Activated T-cell treated with anti-CD3 and anti-CD28 coated beads, Interleukin-2, amount 50 U/mL, for 48 hours (primary cell): ENCODE results near the gene TWSG1.

Experiments
- DNase-seq, 2 experiments: peaks; one replicate each; pipeline ENCODE4 v3.0.0-alpha.2; 2020

Gene TWSG1

DNA sequence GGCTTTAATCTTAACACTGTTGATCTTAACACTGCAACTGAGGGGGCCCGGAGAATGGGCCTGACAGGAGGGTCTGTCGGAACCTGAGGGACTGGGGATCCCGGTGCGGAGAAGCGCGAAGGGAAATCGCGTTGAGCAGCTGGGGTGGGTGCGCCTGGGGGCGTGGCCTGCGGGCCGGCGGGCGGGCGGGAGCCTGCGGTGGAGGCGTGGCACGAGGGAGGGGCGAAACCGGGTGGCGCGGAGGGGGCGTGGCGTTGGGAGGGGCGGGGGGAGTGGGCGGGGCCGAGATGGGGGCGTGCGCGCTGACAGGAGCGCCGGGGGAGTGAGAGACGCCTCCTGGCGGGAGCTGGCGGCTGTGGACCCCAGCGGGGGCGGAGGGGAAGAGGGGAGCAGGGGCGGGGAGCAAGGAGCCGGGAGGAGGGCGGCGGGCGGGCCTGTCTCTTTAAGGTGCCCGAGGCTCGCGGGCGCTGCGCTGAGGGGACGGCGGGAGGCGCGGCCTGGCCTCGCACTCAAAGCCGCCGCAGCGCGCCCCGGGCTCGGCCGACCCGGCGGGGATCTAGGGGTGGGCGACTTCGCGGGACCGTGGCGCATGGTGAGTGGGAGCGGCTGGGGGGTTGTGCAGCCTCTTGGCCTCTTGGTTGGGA lies at the start of gene TWSG1:
TWSG1 (plus strand) TSS at position 445 of the 644 bp plus-strand sequence. CDS start 2,457 bp downstream, outside the sequence.
- peak; percentile 92 to 93 for DNase-seq

DNA sequence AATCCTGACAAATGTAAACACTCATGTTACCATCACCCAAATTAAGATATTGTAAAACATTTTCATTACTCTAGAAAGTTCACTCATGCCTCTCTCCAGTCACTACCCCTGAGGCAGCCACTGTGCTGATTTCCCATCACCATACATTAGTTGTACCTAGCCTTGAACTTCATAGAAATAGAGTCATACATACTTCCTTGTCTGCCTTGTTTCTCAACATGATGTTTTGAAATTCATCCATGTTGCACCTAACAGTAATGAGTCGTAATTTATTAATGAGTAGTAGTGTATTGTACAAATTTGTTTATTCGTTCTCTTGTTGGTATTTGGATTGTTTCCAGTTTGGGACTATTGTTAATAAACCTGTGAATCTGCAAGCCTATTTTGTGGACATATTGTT lies 49.0 kb upstream of the TWSG1 start:
- DNase-seq, result no peak

DNA sequence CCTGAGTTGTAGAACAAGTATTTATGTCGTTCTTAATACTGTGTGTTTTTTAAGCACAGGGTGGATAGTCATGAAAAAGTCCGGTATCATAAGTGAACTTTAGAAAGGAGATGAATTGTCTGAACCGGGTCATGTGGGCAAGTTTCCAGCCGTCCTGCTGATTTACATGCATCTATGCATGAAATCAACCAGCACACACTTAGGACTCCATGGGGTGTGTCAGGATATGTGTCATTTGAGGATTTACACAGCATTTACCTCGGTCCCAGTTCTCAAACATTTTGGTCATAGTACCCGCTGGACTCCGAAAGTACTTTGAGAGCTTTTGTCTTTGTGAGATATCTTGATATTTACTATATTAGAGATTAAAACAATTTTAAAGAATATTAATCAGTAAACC lies 47.5 kb upstream of the TWSG1 start:
- no peak for DNase-seq

DNA sequence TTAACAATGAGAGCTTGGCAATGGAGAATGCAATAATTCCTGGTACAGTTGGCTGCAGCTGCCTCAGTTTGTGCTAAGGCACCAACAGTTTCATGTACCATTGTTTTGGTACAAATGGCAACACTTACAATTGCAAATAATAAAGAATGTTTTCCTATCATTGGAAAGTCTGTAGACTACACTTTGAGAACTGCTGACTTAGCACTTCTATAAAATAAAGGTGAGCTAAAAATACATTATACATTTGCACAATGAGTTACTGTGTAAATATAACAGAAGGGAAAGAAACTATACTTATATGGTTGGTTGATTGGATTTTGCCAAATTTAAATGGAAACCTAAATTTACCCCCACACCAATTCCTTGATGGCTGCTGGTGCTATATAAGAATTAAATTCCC lies 44.9 kb upstream of the TWSG1 start:
- no peak for DNase-seq

DNA sequence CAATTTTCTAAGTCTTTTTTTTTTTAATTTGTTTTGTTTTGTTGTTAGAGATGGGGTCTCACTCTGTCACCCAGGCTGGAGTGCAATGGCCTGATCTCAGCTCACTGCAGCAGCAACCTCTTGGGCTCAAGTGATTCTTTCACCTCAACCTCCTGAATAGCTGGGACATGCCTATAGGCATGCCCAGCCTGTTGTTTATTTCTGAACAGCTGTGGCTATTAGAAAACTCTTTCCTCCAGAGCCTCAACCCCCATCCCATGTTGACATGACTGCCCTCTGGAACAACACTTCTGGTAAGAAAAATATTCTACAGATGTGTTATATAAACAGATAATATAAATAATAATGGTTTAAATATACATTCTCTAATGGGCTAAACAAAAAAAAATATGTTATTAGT lies 44.4 kb upstream of the TWSG1 start:
- no peak for DNase-seq

DNA sequence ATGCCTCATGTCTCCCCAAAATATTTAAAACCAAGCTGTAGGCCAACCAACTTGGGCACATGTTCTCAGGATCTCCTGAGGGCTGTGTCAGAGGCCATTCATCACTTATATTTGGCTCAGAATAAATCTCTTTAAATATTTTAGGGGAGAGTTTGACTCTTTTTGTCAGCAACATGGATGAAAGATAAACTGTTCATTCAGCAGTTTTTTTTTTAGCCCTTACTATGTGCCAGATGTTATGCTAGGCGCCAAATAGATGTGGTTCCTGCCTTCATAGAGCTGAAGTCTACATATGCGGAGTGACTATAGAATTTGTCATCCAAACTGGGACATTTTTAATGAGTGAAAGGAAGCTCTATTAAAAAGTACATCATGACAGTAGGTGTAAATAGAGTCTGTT lies 42.5 kb upstream of the TWSG1 start:
- DNase-seq, result no peak

DNA sequence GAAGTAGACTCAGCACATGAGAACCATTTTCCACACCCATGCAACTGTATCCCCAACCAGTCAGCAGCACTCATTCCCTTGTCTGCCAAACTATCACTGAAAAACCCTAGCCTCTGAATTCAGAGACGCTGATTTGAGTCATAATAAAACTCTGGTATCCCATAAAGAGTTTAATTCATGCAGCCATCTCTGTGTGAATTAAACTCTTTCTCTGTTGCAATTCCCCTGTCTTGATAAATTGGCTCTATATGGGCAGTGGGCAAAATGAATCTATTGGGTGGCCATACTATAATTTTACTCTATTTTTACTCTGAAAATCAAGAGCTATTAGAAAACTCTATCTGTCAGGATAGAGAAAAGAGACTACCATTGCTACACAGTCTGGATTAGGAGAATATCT lies 40.6 kb upstream of the TWSG1 start:
- DNase-seq, result no peak

DNA sequence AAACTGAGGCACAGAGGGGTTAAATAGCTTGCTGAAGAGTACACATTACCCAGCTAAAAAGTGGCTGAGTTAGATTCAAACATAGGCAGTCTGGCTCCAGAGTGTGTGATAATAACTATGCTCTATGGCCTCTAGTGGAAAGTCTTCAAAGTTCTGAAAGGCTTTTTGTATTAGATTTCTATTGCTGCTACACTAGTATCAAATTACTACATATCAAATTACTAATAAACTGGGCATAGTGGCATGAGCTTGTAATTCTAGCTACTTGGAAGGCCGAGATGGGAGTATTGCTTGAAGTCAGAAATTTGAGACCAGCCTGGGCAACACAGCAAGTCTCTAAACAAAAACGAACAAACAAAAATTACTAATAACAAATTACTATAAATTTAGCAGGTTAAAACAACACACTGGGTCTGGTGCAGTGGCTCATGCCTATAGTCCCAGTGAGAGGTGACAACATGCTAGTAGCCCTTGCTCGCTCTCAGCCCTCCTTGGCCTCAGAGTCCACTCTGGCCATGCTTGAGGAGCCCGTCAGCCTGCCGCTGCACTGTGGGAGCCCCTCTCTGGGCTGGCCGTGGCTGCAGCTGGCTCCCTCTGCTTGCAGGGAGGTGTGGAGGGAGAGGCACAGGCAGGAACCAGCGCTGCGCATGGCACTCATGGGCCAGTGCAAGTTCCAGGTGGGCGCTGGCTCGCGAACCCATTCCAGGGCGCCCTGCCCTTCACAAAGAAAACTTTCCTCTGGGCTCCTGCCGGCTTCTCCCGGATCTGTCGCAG lies 38.2 kb upstream of the TWSG1 start:
- no peak for DNase-seq

DNA sequence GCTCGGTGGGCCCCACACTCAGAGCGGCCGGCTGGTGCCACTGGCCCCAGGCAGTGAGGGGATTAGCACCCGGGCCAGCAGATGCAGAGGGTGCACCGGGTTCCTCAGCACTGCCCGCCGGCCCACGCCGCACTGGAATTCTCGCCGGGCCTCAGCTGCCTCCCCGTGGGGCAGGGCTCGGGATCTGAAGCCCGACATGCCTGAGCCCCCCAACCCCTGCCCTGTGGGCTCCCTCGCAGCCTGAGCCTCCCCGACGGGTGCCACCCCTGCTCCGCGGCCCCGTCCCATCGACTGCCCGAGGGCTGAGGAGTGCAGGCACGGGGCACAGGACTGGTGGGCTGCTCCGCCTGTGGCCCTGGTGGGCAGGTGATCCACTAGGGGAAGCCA lies 37.6 kb upstream of the TWSG1 start:
- no peak for DNase-seq

DNA sequence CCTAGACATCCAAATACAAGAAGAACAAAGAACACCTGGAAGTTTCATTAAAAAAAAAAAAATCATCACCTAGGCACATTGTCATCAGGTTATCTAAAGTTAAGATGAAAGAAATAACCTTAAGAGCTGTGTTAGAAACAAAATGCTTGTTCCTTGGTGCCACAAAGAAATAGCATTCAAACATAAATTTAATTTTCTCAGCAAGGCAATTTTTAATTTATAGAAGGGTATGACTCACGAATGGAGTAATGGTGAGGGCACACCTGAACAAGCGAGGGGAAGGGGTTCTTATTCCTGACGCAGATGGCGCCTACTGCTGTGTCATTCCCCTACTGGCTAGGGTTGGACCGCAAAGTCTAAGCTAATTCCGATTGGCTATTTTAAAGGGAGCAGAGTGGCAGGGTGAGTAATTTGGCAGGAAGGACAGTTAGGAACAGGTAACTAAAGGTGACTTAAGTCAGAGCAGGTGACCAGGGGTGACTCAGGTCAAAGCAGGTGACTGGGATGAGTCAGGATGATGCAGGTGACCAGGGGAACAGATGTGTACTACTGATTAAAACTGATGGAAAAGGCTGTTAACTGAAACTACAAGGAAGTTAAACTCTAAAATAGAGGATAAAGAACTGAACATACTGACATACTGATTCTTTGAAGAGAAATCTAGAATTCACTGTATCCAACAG lies 30.0 kb upstream of the TWSG1 start:
- no peak for DNase-seq

DNA sequence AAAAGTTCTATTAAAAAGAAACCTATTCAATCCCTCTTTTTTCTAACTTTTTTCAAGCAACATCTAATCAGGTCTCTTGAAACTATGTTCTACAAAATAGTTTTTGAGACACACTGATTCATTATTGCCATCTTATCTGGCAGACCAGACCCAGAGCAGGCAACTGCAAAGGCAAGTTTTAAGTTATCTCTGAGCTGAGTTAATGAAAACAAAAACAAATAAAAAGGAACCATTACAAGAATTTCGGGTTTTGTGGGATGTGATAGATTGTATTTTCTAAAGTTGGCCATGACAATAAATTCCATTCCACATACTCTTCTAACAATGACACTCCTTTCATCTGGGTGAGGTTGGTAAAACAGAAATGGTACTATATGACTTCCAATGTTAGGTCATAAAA lies 15.2 kb upstream of the TWSG1 start:
- DNase-seq, result no peak

DNA sequence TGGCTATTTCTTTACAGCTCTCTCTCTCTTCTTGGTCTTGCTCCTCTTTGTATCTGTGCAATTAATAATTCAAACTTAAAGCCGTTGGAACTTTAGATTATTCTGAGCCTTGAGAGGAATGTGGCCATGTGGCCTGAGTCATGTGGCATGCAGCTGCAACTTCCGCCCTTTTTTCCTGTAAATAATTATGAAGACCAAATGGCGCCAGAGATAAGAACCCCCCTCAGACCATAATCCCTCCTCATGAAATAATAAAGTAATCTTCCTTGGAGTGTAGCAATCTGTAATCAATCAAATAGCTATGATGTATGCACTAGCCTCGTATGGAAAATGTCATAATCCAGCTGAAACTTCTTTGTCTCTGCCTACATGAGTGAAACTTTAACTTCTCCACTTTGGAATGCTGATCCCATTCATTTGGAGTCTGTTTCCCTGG lies 13.5 kb upstream of the TWSG1 start:
- DNase-seq, result no peak

DNA sequence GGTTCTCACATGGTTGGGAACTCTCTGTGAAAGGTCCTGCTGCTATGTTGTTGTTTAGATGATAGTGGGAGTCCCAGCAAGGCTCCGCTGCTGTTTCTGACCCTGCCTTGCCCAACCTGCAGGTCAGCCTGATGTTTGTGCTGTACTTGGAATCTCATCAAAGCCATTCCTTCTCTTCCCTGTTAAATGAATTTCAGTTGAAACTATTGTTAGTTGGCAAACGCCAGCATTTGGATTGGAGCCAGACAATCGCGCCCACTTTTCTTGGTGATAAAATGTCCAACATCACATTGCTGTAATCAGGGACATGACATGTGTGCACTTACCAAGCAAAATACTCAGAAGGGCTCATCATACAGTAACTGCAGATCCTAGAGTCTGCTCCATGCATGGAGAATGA lies 12.8 kb upstream of the TWSG1 start:
- DNase-seq, result no peak

DNA sequence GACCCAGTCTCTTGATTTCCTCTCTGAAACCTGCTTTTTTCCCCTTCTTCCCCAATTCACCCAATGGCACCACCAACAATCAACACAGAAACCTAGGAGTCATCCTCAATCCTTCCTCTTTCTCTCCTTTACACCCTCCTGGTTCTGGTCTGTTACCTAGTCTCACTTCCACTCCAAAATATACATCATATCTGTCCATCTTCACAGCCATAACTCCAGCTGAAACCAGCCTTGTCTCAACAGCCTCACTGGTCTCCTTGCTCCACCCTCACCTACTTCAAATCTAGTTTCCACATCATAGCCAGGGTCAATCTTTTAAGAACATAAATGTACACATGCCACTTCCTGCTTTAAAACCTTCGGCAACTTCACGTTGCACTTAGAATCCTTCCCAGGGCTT lies 11.8 kb upstream of the TWSG1 start:
- DNase-seq, result no peak

DNA sequence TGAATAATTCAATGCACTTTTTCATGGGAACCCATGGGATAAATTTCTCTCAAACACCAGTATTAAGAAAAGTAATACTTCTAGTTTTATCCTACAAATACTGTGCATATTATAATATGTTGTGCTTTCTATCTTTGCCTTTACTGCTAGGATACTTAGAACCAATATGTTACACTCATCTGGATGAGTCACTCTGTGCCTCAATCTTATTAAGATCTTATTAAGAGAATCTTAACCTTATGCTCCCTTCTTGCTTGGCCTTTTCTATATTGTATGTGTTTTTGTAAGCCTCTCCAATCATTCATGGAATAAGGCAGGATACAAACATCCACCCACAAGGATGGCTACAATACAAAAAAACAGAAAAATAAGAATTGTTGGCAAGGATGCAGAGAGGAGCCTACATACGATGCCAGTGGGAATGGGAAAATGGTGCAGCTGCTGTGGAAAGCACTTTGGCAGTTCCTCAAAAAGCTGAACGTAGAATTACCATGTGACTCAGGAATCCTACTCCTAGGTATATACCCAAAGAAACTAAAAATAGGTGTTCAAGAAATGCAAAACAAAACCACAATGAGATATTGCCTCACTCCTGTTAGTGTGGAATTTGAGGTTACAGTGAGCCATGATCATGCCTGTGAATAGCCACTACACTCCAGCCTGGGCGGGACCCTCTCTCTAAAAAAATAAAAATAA lies 10.7 kb upstream of the TWSG1 start:
- DNase-seq, result no peak

DNA sequence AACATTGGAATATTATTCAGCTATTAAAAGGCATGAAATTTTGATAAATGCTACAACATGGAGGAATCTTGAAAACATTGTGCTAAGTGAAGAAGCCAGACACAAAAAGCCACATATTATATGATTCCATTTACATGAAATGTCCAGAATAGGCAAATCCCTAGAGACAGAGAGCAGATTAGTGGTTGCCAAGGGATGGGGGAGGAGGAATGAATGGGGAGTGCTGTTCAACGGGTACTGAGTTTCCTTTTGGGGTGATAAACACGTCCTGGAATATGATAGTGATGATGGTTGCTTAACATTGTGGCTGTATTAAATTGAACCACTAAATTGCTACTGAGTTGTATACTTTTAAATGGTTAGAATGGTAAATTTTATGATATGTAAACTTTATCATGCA lies 8.9 kb upstream of the TWSG1 start:
- DNase-seq, result no peak

DNA sequence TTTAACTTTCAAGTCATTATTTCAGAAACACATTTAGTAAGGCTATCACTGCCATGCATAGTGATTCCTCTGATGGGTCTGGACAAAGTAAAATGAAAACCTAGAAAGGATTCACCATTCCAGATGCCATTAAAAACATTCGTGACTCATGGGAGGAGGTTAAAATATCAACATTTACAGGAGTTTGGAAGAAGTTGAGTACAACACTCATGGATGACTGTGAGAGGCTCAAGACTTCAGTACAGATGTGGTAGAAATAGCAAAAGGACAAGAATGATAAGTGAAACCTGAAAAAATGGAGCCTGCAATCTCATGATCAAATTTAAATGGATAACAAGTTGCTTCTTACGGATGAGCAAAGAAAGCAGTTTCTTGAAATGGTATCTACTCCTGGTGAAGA lies 5.8 kb upstream of the TWSG1 start:
- DNase-seq, result no peak

DNA sequence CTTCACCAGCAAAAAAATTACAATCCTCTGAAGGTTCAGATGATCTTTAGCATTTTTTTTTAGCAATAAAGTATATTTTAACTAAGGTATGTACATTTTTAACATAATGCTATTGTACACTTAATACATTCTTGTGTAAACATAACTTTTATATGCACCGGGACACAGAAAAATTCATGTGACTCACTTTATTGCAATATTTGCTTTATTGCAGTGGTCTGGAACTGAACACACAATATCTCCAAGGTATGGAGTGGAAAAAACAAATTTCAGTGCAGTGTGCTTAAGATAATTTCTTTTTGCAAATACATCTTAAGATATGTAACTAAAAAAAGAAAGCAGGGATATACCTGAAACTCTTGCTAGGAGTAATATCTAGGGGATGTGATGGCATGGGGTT lies 5.1 kb upstream of the TWSG1 start:
- no peak for DNase-seq

DNA sequence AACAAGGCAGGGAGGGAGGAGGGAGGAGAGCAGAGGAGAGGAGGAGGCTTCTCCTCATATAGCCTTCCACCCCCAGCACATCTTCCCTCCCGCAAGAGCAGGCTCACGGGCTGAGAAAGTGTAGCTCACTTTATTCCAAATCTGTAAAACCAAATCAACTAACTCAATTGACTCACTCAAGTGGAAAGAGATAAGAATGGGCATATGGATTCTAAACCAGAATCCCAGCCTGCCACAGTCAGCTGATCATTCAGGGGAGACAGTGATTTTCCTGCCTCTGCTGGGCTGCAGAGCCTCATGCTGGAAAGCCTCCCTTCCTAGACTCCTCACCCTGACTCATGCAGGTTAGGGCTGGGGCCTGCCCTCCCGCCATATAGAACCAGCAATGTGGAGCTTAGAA lies 4.2 kb upstream of the TWSG1 start:
- DNase-seq, result no peak

DNA sequence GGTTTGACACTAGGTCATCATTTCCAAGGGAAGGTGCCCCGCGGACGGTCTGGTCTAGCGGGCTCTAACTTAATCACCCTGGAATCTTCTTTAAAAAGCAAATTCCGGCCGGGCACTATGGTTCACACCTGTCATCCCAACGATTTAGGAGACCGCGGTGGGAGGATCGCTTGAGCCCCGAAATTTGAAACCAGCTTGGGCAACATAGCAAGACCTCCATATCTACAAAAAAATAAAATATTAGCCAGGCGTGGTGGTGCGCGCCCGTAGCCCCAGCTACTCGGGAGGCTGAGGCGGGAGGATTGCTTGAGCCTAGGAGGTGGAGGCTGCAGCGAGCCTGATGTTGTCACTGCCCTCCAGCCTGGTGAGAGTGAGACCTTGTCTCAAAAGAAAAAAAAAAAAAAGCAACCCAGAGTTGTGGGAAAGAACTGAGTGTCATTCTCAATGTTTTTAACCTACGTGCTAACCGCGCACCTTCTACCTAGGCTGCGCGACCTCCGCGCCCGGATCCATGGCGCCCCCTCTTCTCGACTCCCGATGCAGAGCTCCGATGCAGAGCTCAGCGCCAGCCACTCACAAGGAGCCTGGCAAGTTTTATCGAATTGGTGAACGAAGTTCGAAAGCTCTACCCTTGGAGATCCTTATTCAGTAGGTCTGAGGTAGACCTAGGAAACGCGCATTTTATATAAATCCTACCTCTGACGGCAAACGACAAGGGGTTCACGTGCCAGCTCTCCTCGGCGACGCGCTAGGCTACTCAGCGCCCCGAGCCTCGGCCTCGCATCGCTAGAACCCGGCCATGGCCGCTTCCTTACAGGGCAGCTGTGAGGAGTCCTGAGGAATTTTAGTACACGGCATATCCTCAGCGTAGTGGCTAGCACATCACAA lies 888 bp upstream of the TWSG1 start:
- DNase-seq, result no peak

DNA sequence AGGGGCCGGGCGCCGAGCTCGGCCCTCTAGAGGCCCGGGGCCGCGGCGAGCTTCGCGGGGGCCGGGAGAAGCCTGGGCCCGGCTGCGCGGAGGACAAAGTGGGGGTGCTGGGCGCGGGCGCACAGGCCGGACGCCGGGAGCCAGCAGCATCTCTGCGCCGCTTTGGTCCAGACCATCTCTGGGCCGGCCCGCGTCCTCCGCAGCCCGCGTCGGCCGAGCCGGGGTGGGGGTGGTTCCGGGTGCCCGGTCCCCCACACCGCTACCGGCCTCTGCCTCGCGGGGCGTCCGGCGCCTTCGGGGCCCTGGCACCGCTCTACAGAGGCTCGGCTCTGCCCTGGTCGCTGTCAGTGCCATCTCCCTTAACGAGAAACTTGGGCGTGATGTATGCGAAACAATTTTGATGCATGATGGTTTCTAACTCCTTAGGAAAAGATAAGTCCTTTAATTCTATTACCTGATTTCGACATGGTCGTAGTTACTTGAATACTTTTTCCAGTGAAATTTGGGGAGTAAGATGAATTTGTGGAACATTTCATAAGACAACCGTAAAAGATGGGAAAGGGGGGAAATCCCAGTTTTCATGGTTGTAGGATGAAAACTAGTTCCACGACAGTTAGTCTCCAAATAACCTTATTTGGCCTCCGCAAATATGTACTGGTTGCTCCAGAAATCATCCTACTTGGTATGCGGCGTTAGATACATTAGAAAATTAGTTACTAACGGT lies 562 bp downstream of the TWSG1 start:
- DNase-seq, result peak in 1 of 2 experiments; percentile 67

DNA sequence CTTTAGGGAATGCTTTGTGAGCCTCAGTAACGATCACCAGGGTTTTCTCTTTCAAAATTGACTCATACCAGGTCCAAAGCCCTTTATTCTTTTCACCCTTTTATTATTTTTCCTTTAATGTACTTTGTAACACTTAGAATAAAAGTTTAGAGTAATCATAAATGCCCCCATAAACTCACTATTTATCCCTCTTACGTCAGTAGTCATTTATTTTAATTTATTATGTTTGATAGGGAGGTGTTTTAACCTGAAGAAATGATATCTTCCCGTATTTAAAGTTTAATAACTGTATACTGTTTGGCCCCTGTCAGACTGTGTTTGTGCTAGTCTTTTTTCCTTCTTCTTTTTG lies 1.1 kb downstream of the TWSG1 start:
- DNase-seq, result no peak
